Heart left ventricle (tissue), 13 donors: ENCODE results near the gene B3GNT7.

Experiments used
- CTCF ChIP-seq, 12 donors: fragments of 200-600 bp; sonication (generic) in 4 of 12; IDR thresholded peaks; one replicate each; pipeline versions ENCODE4 v1.5.0 to v1.8.0; 2018 to 2022; ENCODE audit warnings: antibody characterized with exemption in 12 of 12, mild to moderate bottlenecking in 5 of 12
- POLR2A ChIP-seq, 2 donors: fragments of 450-650 bp; IDR thresholded peaks; one replicate each; pipeline ENCODE4 v1.6.1; 2017; ENCODE audit warnings: antibody characterized with exemption in 2 of 2, mild to moderate bottlenecking in 2 of 2, moderate library complexity in 2 of 2
- donor health status: ischemic (EF 13 %, LVEDD 7.1; RV severe dilation, severe dysfunction).
- donor health status: DM: no; HTN: yes; CAD: no.
- donor health status: DM: no; HTN: no; CAD: no.
- donor health status: ischemic (EF 25% LVEDD 6.9; RV normal size, moderate dysfunction).
- donor health status: ischemic (EF 25% LVEDD 5.7; RV mildly dilated, moderate dysfunction).
- donor health status: ischemic (EF 35%, LVEDD 5.7; RV mildly dilated, moderate dysfunction).
- donor health status: nonischemic (EF 11% LVEDD 7.7; RV severe dilation, severe dysfunction).
- donor health status: DM: yes; HTN: yes; CAD: no.
- donor health status: PGD.
- donor health status: ischemic (EF 29% LVEDD 5.4; RV normal size, mild dysfunction).
- donor health status: nonischemic (EF 23%, LVEDD 6.1; RV moderate dilation, normal function).

- TF ChIP-seq CTCF (IDR thresholded peaks at IDR 0.05) (no peak), POLR2A (IDR thresholded peaks at IDR 0.05) (no peak)
Observed at GRCh38 chr2:231371430-231372054, 24.0 kb upstream of the B3GNT7 start.
